AG04450 (cell line): ENCODE results near the gene NPAS3. TPM values are rescaled to one million over a fixed set of nuclear protein-coding genes. Genes with fewer than 3 reads are reported as not detected.

Source experiments
- CTCF ChIA-PET: fragments of 300-600, 350-600 bp; formaldehyde crosslinking; extraction: SDS; loops from one replicate; lab custom pipeline; 2022; ENCODE audit warnings: antibody characterized with exemption, inconsistent platforms; lab: Charles Lee
- POLR2A ChIA-PET: fragments of 350-600 bp; formaldehyde crosslinking; extraction: SDS; loops from one replicate; lab custom pipeline; 2021; ENCODE audit warnings: antibody characterized with exemption, inconsistent platforms; lab: Yijun Ruan, JAX
- DNase-seq: peaks from one replicate; pipeline ENCODE4 v3.0.0-alpha.2; 2011; ENCODE audit warnings: low read depth, low spot score
- H3K27ac ChIP-seq: one replicate; pipeline ENCODE4 v1.5.1; 2012; ENCODE audit warnings: low read depth, low read length, control low read depth
- H3K27me3 ChIP-seq: one replicate; pipeline ENCODE4 v1.6.0; 2012; ENCODE audit warnings: low read length; ENCODE audit not compliant: control insufficient read depth, insufficient read depth
- H3K4me3 ChIP-seq: 2 replicates; pipeline ENCODE4 v1.5.1; 2011; ENCODE audit warnings: mild to moderate bottlenecking, low read depth, low read length, control low read depth
- H3K9me3 ChIP-seq: 2 replicates; pipeline ENCODE4 v1.5.1; 2012; ENCODE audit warnings: low read length; ENCODE audit not compliant: control insufficient read depth, insufficient read depth
- CTCF ChIP-seq: IDR thresholded peaks from 2 replicates; pipeline ENCODE4 v1.5.1; 2011; ENCODE audit warnings: low read depth, low read length, control low read depth, inconsistent platforms
- polyA plus RNA-seq: library from polyadenylated mRNA; depleted of rRNA; stranded (reverse); fragments of >200 nt; gene quantifications from 2 replicates; pipeline ENCODE4 v1.2.3, GENCODE V29; 2011

NPAS3 gene
- polyA plus RNA-seq, 1 experiment: not detected

GRCh38 chr14:33254861-33255395 is 316.2 kb downstream of the NPAS3 start:
- no peak for TF ChIP-seq CTCF
- DNase-seq: no peak
- CTCF ChIA-PET: no interaction called here

GRCh38 chr14:33257796-33258195 is 319.1 kb downstream of the NPAS3 start:
- CTCF ChIA-PET: no interaction called here
- POLR2A ChIA-PET: no interaction called here
- TF ChIP-seq CTCF: no peak
- Histone ChIP-seq H3K9me3 (no peaks in the 10 kb centered on the region), H3K27me3 (no peaks in the 10 kb centered on the region), H3K27ac (no peak overlapping the region), H3K4me3 (no peak overlapping the region)
- no peak for DNase-seq

More at GRCh38 chr14:33254861-33255395, 316.2 kb downstream of the NPAS3 start:
- Histone ChIP-seq H3K9me3 (no peaks in the 10 kb centered on the region), H3K27ac (no peak overlapping the region), H3K4me3 (no peak overlapping the region), H3K27me3 (no peaks in the 10 kb centered on the region)
- POLR2A ChIA-PET: no interaction called here

- ChIA-PET POLR2A (no interaction called here), CTCF (no interaction called here)
- Histone ChIP-seq H3K9me3 (no peaks in the 10 kb centered on the region), H3K27ac (no peak overlapping the region), H3K27me3 (no peaks in the 10 kb centered on the region), H3K4me3 (no peak overlapping the region)
- DNase-seq: no peak
- TF ChIP-seq CTCF: no peak
Measured at GRCh38 chr14:33259764-33260163, 321.1 kb downstream of the NPAS3 start.

GRCh38 chr14:33271216-33271615 is 332.5 kb downstream of the NPAS3 start:
- Histone ChIP-seq H3K27ac (no peak overlapping the region), H3K4me3 (no peak overlapping the region), H3K9me3 (no peaks in the 10 kb centered on the region), H3K27me3 (no peaks in the 10 kb centered on the region)
- no peak for TF ChIP-seq CTCF
- CTCF ChIA-PET: no interaction called here
- POLR2A ChIA-PET: no interaction called here
- DNase-seq: no peak

GRCh38 chr14:33271891-33272290 is 333.2 kb downstream of the NPAS3 start:
- ChIA-PET POLR2A (no interaction called here), CTCF (no interaction called here)
- Histone ChIP-seq H3K4me3 (no peak overlapping the region), H3K27me3 (no peaks in the 10 kb centered on the region), H3K27ac (no peak overlapping the region), H3K9me3 (no peaks in the 10 kb centered on the region)
- DNase-seq: no peak
- no peak for TF ChIP-seq CTCF
